Psoas muscle (tissue), 8 donors: ENCODE measurements around the gene UTP11. TPM values are rescaled to one million over a fixed set of nuclear protein-coding genes. Genes with fewer than 3 reads are reported as not detected.
A peak's percentile ranks its signal among the peaks of the same experiment; 100 is the strongest.

ENCODE experiments used
- ATAC-seq, 4 donors: fragments of 200-7000 bp; cut with Tn5 transposase; one replicate each; pipeline ENCODE4 v1.9.1; 2020; ENCODE audit warnings: moderate library complexity in 3 of 4, mild to moderate bottlenecking in 2 of 4
- DNase-seq, 2 donors: peaks; one replicate each; pipeline ENCODE4 v3.0.0-alpha.2; 2020
- H3K27ac ChIP-seq: fragments of 200-600 bp; one replicate; pipeline ENCODE4 v1.8.0; 2022
- H3K27me3 ChIP-seq, 3 donors: fragments of 200-600 bp in 1 of 3; one replicate each; pipeline versions ENCODE4 v1.6.1 to v1.8.0; 2013 to 2022; ENCODE audit warnings: low read length in 2 of 3, mild to moderate bottlenecking in 2 of 3, moderate library complexity in 1 of 3; ENCODE audit not compliant: insufficient read depth in 3 of 3
- H3K36me3 ChIP-seq, 2 donors: fragments of 200-600 bp in 1 of 2; one replicate each; pipeline versions ENCODE4 v1.6.1 to v1.8.0; 2013 to 2022; ENCODE audit warnings: low read depth in 1 of 2, mild to moderate bottlenecking in 1 of 2, moderate library complexity in 1 of 2; ENCODE audit not compliant: insufficient read depth in 1 of 2
- H3K4me1 ChIP-seq: fragments of 200-600 bp; one replicate; pipeline ENCODE4 v1.8.0; 2022
- H3K4me3 ChIP-seq: fragments of 200-600 bp; one replicate; pipeline ENCODE4 v1.8.0; 2022; ENCODE audit warnings: mild to moderate bottlenecking
- H3K9me3 ChIP-seq: fragments of 200-600 bp; one replicate; pipeline ENCODE4 v1.8.0; 2022
- CTCF ChIP-seq: fragments of 200-600 bp; IDR thresholded peaks from one replicate; pipeline ENCODE4 v1.8.0; 2022; ENCODE audit warnings: antibody characterized with exemption
- WGBS, 3 donors: extraction: QIAGEN DNeasy Blood & Tissue Kit; methylation state at CpG; one replicate each; pipeline versions ENCODE4 v1.1.6 to v1.1.7; 2013; 5-methylcytosine and 5-hydroxymethylcytosine counted together
- intact Hi-C, 2 donors: fragments of 100-400 bp; cut with DNase I; formaldehyde crosslinking; loops; one replicate each; pipeline versions ENCODE4 v1.11.0 to v1.14.2; 2022
- polyA plus RNA-seq, 3 donors: library from polyadenylated mRNA; stranded (reverse); fragments of 200-250 nt; gene quantifications; one replicate each; pipeline ENCODE4 v1.2.3, GENCODE V29; 2013
- total RNA-seq, 4 donors: library from RNA; stranded (reverse); fragmentation: NEBNext Ultra II Directional in 2 of 4; extraction: Animal tissue kit (Norgen Biotek cat#: 25700) in 2 of 4; gene quantifications; one replicate each; pipeline versions ENCODE4 v1.2.1 to v1.2.4, GENCODE V29; 2021 to 2023
- donor health status: healthy with polysubstance abuse.
- donor health status: DM: no; HTN: no; CAD: no; lungs with moderate emphysema.
- donor health status: Bipolar disorder and iron deficiency.
- donor health status: healthy.
- donor health status: DM: yes; HTN: yes; CAD: no.
- donor health status: DM: no; HTN: no; CAD: no.
- donor health status: DM: no; HTN: no; CAD: no.
- donor health status: DM: yes; HTN: yes; CAD: no.

UTP11 gene
- total and polyA plus RNA-seq, 7 donors, result 65.2 to 253 (median 155) TPM

- Histone ChIP-seq H3K36me3 (peaks cover 0 to 32% of the 10 kb centered on the region in 2 donors), H3K9me3 (no peaks in the 10 kb centered on the region), H3K4me1 (peaks cover 39% of the 10 kb centered on the region), H3K4me3 (peak overlapping the region; percentile 60), H3K27ac (peak overlapping the region; percentile 88), H3K27me3 (no peaks in the 10 kb centered on the region)
- 48 to 66% (median 49%) methylated on average over 11 of the region's 11 CpGs for WGBS, 3 donors
- intact Hi-C loops, result no loop called here
- peak in 1 of 2 donors; percentile 46 for DNase-seq
- ATAC-seq, result no peak
- TF ChIP-seq CTCF, result no peak
Observed at GRCh38 chr1:37994886-37995566, 17.5 kb upstream of the UTP11 start.

- WGBS, 3 donors, result 1 to 10% (median 6%) methylated on average over 45 to 46 of the region's 46 CpGs
- Histone ChIP-seq H3K4me3 (peak overlapping the region; percentile 60), H3K27ac (peak overlapping the region; percentile 88), H3K4me1 (peaks cover 42% of the 10 kb centered on the region), H3K27me3 (no peaks in the 10 kb centered on the region), H3K9me3 (no peaks in the 10 kb centered on the region), H3K36me3 (peaks cover 0 to 35% of the 10 kb centered on the region in 2 donors)
- DNase-seq (peak; percentile 91 to 93), ATAC-seq (peak; percentile 13 to 36 (median 29))
- TF ChIP-seq CTCF, result no peak
- intact Hi-C loops, result no loop called here
Observed at GRCh38 chr1:37995751-37996345, 16.7 kb upstream of the UTP11 start.

- DNase-seq (no peak), ATAC-seq (no peak)
- Histone ChIP-seq H3K4me1 (peaks cover 48% of the 10 kb centered on the region), H3K4me3 (no peak overlapping the region), H3K27ac (peak overlapping the region; percentile 98), H3K36me3 (peaks cover 0 to 35% of the 10 kb centered on the region in 2 donors), H3K27me3 (no peaks in the 10 kb centered on the region), H3K9me3 (no peaks in the 10 kb centered on the region)
- no peak for TF ChIP-seq CTCF
- intact Hi-C loops, result no loop called here
- WGBS, 3 donors, result 41 to 66% (median 46%) methylated on average over 25 of the region's 25 CpGs
Observed at GRCh38 chr1:37997256-37998088, 15.1 kb upstream of the UTP11 start.

GRCh38 chr1:37998089-37998808, 14.3 kb upstream of the UTP11 start:
- H3K36me3 ChIP-seq, result peaks cover 0 to 42% of the 10 kb centered on the region in 2 donors
- H3K27ac ChIP-seq, result peak overlapping the region; percentile 98
- peaks cover 53% of the 10 kb centered on the region for H3K4me1 ChIP-seq
- no peak for TF ChIP-seq CTCF
- 48 to 78% (median 52%) methylated on average over 9 of the region's 9 CpGs for WGBS, 3 donors
- no peaks in the 10 kb centered on the region for H3K9me3 ChIP-seq
- ATAC-seq, result no peak
- H3K4me3 ChIP-seq, result peak overlapping the region; percentile 84
- intact Hi-C loops, result no loop called here
- no peaks in the 10 kb centered on the region for H3K27me3 ChIP-seq
- DNase-seq, result no peak
